ENCODE results near the gene GALK2.

GRCh38 chr15:49169880-49170597 lies at the start of gene GALK2:
- peak; percentile 50 for TF ChIP-seq POLR2A (IDR thresholded peaks at IDR 0.05; ENCODE audit: low read depth, low read length)
- TF ChIP-seq CTCF (conservative IDR thresholded peaks at IDR 0.05; ENCODE audit: low read depth, low read length): no peak
- peak; percentile 78 for TF ChIP-seq BHLHE40 (IDR thresholded peaks at IDR 0.05; ENCODE audit: low read depth, low read length)
- TF ChIP-seq CEBPB (IDR thresholded peaks at IDR 0.05; ENCODE audit: low read depth, low read length): no peak
- TF ChIP-seq RAD21 (IDR thresholded peaks at IDR 0.05; ENCODE audit: low read length): no peak
- no peak for TF ChIP-seq FOS (IDR thresholded peaks at IDR 0.05; ENCODE audit: low read depth, low read length)
- TF ChIP-seq RFX5 (IDR thresholded peaks at IDR 0.05; ENCODE audit: low read depth, low read length): no peak
- TF ChIP-seq RCOR1 (IDR thresholded peaks at IDR 0.05; ENCODE audit: insufficient replicate concordance, low read length): no peak
- no peak for TF ChIP-seq CHD1 (IDR thresholded peaks at IDR 0.05; ENCODE audit: low read depth, low read length)
- no peak for TF ChIP-seq ELK1 (IDR thresholded peaks at IDR 0.05; ENCODE audit: borderline replicate concordance, low read depth, low read length)
- peak; percentile 24; the same call in 1 of the 2 replicates for TF ChIP-seq MAFK (IDR thresholded peaks at IDR 0.05; ENCODE audit: low read depth, low read length)
- TF ChIP-seq SMC3 (IDR thresholded peaks at IDR 0.05; ENCODE audit: low read depth, low read length): no peak
- TF ChIP-seq, protein P1, sequence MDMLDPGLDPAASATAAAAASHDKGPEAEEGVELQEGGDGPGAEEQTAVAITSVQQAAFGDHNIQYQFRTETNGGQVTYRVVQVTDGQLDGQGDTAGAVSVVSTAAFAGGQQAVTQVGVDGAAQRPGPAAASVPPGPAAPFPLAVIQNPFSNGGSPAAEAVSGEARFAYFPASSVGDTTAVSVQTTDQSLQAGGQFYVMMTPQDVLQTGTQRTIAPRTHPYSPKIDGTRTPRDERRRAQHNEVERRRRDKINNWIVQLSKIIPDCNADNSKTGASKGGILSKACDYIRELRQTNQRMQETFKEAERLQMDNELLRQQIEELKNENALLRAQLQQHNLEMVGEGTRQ (IDR thresholded peaks at IDR 0.05; ENCODE audit: low read depth, low read length): peak; percentile 18; the same call in 1 of the 2 replicates
- peak; percentile 58; the same call in 1 of the 2 replicates for TF ChIP-seq MXI1 (IDR thresholded peaks at IDR 0.05; ENCODE audit: borderline replicate concordance, low read depth, low read length)
